HepG2 (cell line): ENCODE measurements around the gene SELL. TPM values are rescaled to one million over a fixed set of nuclear protein-coding genes. Genes with fewer than 3 reads are reported as not detected.

Experiments used
- ARID5B ChIP-seq: IDR thresholded peaks from 2 replicates; pipeline ENCODE4 v1.4.0; 2020; ENCODE audit warnings: mild to moderate bottlenecking, missing genetic modification reagents
- CCAR2 ChIP-seq: fragments of 200-400 bp; formaldehyde crosslinking; optimal IDR thresholded peaks from 2 replicates; pipeline ENCODE3; 2018; ENCODE audit warnings: low read depth, mild to moderate bottlenecking, low read length, moderate library complexity
- ZFP36L1 ChIP-seq: sonication (generic); formaldehyde crosslinking; IDR thresholded peaks from 2 replicates; pipeline ENCODE4 v1.8.0; 2022; ENCODE audit warnings: mild to moderate bottlenecking, missing genetic modification reagents, moderate library complexity
- ZNF281 ChIP-seq: sonication (generic); formaldehyde crosslinking; IDR thresholded peaks from 2 replicates; pipeline ENCODE4 v1.4.0; 2020; ENCODE audit warnings: missing genetic modification reagents, borderline replicate concordance
- ZNF589 ChIP-seq: sonication (generic); formaldehyde crosslinking; conservative IDR thresholded peaks from 2 replicates; pipeline ENCODE4 v1.8.0; 2022; ENCODE audit warnings: mild to moderate bottlenecking, moderate library complexity, missing genetic modification reagents
- ZNF652 ChIP-seq: IDR thresholded peaks from 2 replicates; pipeline ENCODE4 v1.6.1; 2016; ENCODE audit warnings: low read depth, borderline replicate concordance
- polyA plus RNA-seq, 8 experiments: library from polyadenylated mRNA; depleted of rRNA in 3 of 8; stranded (reverse) in 7 of 8; unstranded in 1 of 8; fragments of >200 nt; fragmentation: Illumina TruSeq in 4 of 8; extraction: Trizol in 4 of 8; gene quantifications; 2 replicates each; pipeline versions ENCODE4 v1.2.1 to v1.2.3, GENCODE V29; 2011 to 2016; ENCODE audit warnings: low read depth in 4 of 8, missing spikeins in 1 of 8, mixed read lengths in 1 of 8; ENCODE audit not compliant: insufficient read depth in 1 of 8
- total RNA-seq, 5 experiments: library from RNA; depleted of rRNA; stranded (reverse); fragments of >200 nt; fragmentation: Illumina TruSeq; extraction: Trizol; gene quantifications; 2 replicates each; pipeline ENCODE4 v1.2.3, GENCODE V29; 2016; ENCODE audit warnings: low read depth in 1 of 5

The SELL gene
- total and polyA plus RNA-seq, 2 of the 13 experiments (the other 11 are each of a cell fraction or from before 2014, with no cell fraction given), result 0.13 to 0.18 TPM

- TF ChIP-seq ZFP36L1 (no peak), ZNF281 (peak; percentile 44; the same call in 1 of the 2 replicates), ZNF652 (no peak), ZNF589 (no peak), CCAR2 (peak; percentile 34), ARID5B (CRISPR knock-in tag) (peak; percentile 92)
Measured at GRCh38 chr1:169745015-169745861, 33.8 kb upstream of the SELL start (continued).
